ENCODE results near the gene NPR1.

DNA sequence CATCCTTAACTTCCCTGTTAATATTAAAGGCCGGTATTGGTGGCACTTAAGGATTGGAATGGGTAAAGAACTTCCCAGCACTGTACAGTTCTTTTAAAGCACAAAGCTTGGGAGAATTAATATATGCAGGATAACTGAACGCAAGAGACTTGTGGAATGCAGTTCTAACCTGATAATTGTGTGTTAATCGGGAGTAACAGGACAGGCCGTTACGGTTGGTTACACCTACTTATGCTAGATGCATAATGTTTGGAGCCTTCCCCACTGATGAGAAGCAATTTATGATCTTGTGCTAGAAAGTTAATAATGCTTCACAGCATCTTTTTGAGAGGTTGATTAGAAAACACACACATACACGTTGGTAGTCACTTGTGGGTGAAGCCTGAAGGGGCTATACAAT, 37.6 kb upstream of the NPR1 start:
- TF ChIP-seq, protein P1, sequence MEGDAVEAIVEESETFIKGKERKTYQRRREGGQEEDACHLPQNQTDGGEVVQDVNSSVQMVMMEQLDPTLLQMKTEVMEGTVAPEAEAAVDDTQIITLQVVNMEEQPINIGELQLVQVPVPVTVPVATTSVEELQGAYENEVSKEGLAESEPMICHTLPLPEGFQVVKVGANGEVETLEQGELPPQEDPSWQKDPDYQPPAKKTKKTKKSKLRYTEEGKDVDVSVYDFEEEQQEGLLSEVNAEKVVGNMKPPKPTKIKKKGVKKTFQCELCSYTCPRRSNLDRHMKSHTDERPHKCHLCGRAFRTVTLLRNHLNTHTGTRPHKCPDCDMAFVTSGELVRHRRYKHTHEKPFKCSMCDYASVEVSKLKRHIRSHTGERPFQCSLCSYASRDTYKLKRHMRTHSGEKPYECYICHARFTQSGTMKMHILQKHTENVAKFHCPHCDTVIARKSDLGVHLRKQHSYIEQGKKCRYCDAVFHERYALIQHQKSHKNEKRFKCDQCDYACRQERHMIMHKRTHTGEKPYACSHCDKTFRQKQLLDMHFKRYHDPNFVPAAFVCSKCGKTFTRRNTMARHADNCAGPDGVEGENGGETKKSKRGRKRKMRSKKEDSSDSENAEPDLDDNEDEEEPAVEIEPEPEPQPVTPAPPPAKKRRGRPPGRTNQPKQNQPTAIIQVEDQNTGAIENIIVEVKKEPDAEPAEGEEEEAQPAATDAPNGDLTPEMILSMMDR (IDR thresholded peaks at IDR 0.05) = no peak
- TF ChIP-seq POLR2AphosphoS5 (IDR thresholded peaks at IDR 0.05) = no peak
- no peak for TF ChIP-seq EP300 (IDR thresholded peaks at IDR 0.05)
- TF ChIP-seq POLR2A (IDR thresholded peaks at IDR 0.05) = no peak
